C4-2B (cell line): ENCODE results near the gene PPM1L.

Source experiments
- CTCF ChIP-seq: fragments of 450-650 bp; conservative IDR thresholded peaks from 2 replicates; pipeline ENCODE4 v1.5.1; 2017; ENCODE audit warnings: mild to moderate bottlenecking
- ZFX ChIP-seq: fragments of 450-650 bp; IDR thresholded peaks from 2 replicates; pipeline ENCODE4 v1.6.1; 2017

GRCh38 chr3:160778480-160778879 lies 22.4 kb downstream of the PPM1L start:
- TF ChIP-seq CTCF (no peak), ZFX (no peak)
